Calu3 (cell line): ENCODE results near the gene SP140L. TPM values are rescaled to one million over a fixed set of nuclear protein-coding genes. Genes with fewer than 3 reads are reported as not detected.
"Not testable (repeated sequence)": the region's sequence is repeated elsewhere in the genome, so short reads cannot be mapped to it uniquely, and the experiment has no call there.

Experiments used
- BruUV-seq: library from RNA; stranded (reverse); fragments of 400-500 nt; replicated peaks from 2 replicates; lab custom pipeline; 2021; lab: Mats Ljungman, UMichigan
- CTCF ChIA-PET: fragments of 300-600 bp; sonication (Branson Sonifier 250); formaldehyde crosslinking; loops from one replicate; lab custom pipeline; 2022; ENCODE audit warnings: antibody characterized with exemption; lab: Charles Lee
- DNase-seq: peaks from one replicate; pipeline ENCODE4 v3.0.0; 2022
- H3K27ac Mint-ChIP-seq: one replicate; pipeline ENCODE4 v1.8.0; 2022; ENCODE audit warnings: mixed read lengths; ENCODE audit not compliant: unreplicated experiment
- H3K27me3 Mint-ChIP-seq: one replicate; pipeline ENCODE4 v1.8.0; 2022; ENCODE audit warnings: mixed read lengths; ENCODE audit not compliant: unreplicated experiment
- H3K36me3 Mint-ChIP-seq: one replicate; pipeline ENCODE4 v1.8.0; 2022; ENCODE audit warnings: mild to moderate bottlenecking, moderate library complexity, mixed read lengths; ENCODE audit not compliant: insufficient read depth, unreplicated experiment
- H3K4me1 Mint-ChIP-seq: one replicate; pipeline ENCODE4 v1.8.0; 2022; ENCODE audit warnings: mild to moderate bottlenecking, low read depth, mixed read lengths; ENCODE audit not compliant: unreplicated experiment
- H3K4me3 Mint-ChIP-seq: one replicate; pipeline ENCODE4 v1.8.0; 2022; ENCODE audit warnings: mild to moderate bottlenecking, low read depth, moderate library complexity, mixed read lengths; ENCODE audit not compliant: unreplicated experiment
- H3K9me3 Mint-ChIP-seq: one replicate; pipeline ENCODE4 v1.8.0; 2022; ENCODE audit warnings: low read depth, mixed read lengths; ENCODE audit not compliant: unreplicated experiment
- intact Hi-C: fragments of 100-400 bp; cut with micrococcal nuclease; formaldehyde crosslinking; loops from one replicate; pipeline ENCODE4 v1.10.0; 2022; ENCODE audit not compliant: unreplicated experiment
- total RNA-seq: library from RNA; stranded (reverse); gene quantifications from 2 replicates; pipeline ENCODE4 v1.2.3, GENCODE V29; 2022
- TF ChIP-seq, protein P1 (sequence below): fragments of 200-600 bp; IDR thresholded peaks from one replicate; pipeline ENCODE4 v1.8.0; 2022; ENCODE audit warnings: antibody characterized with exemption; ENCODE audit not compliant: unreplicated experiment

SP140L gene
- total RNA-seq, 1 experiment from 2014 or later, result 35.4 TPM

DNA sequence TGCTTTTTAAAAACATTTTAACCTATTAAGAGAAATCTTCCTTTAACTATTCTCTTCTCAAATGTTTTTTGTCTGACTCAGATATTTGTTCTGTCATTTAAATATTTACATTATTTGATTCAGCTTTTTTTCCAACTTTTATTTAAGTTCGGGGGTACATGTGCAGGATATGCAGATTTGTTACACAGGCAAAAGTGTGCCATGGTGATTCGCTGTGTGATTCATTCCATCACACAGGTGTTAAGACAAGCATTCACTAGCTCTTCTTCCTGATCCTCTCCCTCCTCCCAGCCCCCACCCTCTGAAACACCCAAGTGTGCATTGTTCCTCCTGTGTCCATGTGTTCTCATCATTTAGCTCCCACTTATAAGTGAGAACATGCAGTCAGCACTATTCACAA is 108.4 kb downstream of the SP140L start:
- Mint-ChIP-seq H3K4me1 (peaks cover 19% of the 10 kb centered on the region), H3K4me3 (no peak overlapping the region), H3K27me3 (no peaks in the 10 kb centered on the region), H3K27ac (no peak overlapping the region), H3K9me3 (peaks cover 3% of the 10 kb centered on the region), H3K36me3 (peaks cover 4% of the 10 kb centered on the region)
- no TSS peak for BruUV-seq
- DNase-seq, result no peak
- intact Hi-C loops, result no loop called here
- CTCF ChIA-PET, result no interaction called here
- TF ChIP-seq, protein P1, sequence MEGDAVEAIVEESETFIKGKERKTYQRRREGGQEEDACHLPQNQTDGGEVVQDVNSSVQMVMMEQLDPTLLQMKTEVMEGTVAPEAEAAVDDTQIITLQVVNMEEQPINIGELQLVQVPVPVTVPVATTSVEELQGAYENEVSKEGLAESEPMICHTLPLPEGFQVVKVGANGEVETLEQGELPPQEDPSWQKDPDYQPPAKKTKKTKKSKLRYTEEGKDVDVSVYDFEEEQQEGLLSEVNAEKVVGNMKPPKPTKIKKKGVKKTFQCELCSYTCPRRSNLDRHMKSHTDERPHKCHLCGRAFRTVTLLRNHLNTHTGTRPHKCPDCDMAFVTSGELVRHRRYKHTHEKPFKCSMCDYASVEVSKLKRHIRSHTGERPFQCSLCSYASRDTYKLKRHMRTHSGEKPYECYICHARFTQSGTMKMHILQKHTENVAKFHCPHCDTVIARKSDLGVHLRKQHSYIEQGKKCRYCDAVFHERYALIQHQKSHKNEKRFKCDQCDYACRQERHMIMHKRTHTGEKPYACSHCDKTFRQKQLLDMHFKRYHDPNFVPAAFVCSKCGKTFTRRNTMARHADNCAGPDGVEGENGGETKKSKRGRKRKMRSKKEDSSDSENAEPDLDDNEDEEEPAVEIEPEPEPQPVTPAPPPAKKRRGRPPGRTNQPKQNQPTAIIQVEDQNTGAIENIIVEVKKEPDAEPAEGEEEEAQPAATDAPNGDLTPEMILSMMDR, result no peak

DNA sequence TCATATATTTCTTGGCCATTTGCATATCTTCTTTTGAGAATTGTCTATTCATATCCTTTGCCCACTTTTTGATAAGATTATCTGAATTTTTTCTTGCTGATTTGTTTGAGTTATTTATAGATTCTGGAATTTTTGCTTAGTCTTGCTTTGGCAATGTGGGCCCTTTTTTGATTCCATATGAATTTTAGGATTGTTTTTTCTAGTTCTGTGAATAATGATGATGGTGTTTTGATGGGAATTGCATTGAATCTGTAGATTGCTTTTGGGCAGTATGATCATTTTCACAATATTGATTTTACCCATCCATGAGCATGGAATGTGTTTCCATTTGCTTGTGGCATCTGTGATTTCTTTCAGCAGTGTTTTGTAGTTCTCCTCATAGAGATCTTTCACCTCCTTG is 112.1 kb downstream of the SP140L start:
- BruUV-seq, H3K4me3 Mint-ChIP-seq, H3K4me1 Mint-ChIP-seq, DNase-seq, CTCF ChIA-PET, H3K27me3 Mint-ChIP-seq, H3K27ac Mint-ChIP-seq, H3K36me3 Mint-ChIP-seq, H3K9me3 Mint-ChIP-seq, intact Hi-C loops: not testable (repeated sequence)

DNA sequence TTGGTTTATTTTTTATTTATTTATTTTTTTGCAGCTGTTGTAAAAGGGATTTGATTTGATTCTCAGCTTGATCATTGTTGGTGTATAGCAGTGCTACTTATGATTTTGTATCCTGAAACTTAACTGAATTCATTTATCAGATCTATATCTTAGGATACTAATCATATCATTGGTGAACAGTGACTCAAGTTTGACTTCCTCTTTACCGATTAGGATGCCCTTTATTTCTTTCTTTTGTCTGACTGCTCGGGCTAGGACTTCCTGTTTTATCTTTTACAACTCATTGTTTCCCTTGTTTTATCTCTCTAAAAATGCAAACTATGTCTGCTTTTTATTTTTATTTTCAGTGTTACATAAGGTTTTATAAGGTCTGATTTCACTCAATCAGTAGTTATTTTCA is 112.6 kb downstream of the SP140L start:
- CTCF ChIA-PET, result no interaction called here
- H3K4me3 Mint-ChIP-seq, result no peak overlapping the region
- BruUV-seq, result no TSS peak
- H3K27ac Mint-ChIP-seq, result no peak overlapping the region
- H3K36me3 Mint-ChIP-seq, result peaks cover 4% of the 10 kb centered on the region
- peaks cover 10% of the 10 kb centered on the region for H3K4me1 Mint-ChIP-seq
- TF ChIP-seq, protein P1, result no peak
- intact Hi-C loops, result no loop called here
- peaks cover 3% of the 10 kb centered on the region for H3K9me3 Mint-ChIP-seq
- no peak for DNase-seq
- H3K27me3 Mint-ChIP-seq, result no peaks in the 10 kb centered on the region

DNA sequence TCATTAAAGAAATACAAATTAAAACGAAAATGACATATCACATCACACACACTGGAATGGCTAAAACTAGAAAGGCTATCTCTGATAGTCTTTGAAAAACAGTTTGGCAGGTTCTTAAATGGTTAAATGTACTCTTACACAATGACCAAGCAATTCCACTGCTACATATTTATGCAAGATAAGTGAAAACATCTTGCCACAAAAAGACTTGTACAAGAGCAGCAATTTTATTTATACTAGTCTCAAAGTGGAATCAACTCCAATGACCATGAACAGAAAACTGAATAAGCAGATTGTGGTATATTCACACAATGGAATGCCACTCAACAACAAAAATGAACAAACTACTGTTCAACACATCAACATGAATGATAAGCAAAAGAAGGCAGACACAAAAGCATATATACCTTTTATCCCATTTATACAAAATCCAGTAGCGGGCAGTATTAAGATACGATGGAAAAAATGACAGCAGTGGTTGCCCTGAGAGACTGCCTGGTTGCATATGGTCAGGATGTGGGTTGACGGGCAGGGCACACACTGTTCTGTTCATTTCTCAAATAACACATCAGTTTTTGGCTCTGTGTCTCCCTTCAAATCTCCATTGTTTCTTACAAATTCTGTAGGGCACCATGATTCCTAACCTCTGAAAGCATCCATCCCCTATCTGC is 114.4 kb downstream of the SP140L start:
- intact Hi-C loops, result no loop called here
- Mint-ChIP-seq H3K4me3 (no peak overlapping the region), H3K4me1 (peaks cover 10% of the 10 kb centered on the region), H3K27ac (no peak overlapping the region), H3K9me3 (peaks cover 1% of the 10 kb centered on the region), H3K27me3 (no peaks in the 10 kb centered on the region), H3K36me3 (peaks cover 4% of the 10 kb centered on the region)
- TF ChIP-seq, protein P1, result no peak
- no peak for DNase-seq
- CTCF ChIA-PET, result no interaction called here
- no TSS peak for BruUV-seq

DNA sequence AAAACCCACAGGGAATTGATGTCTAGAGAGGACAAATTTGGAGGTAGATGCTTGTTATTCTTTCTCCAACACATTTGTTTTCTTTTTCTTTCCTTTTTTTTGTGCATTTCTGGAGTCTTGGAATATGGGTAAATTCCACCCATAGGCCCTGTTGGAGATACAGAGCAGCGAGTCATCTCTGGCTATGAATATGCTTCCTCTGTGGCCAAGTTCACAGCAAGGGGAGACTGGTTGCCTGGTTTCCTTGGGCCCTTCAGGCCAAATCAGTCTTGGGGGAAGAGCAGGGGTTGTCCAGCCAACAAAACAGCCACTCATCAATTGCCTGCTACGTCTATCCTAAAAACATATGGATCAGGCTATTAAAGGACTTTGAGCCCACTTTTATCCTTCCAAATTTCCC is 116.5 kb downstream of the SP140L start:
- peaks cover 10% of the 10 kb centered on the region for H3K4me1 Mint-ChIP-seq
- TF ChIP-seq, protein P1, result no peak
- no peak for DNase-seq

More for the DNA sequence above, 116.5 kb downstream of the SP140L start:
- Mint-ChIP-seq H3K27ac (no peak overlapping the region), H3K36me3 (no peaks in the 10 kb centered on the region), H3K4me3 (no peak overlapping the region), H3K27me3 (no peaks in the 10 kb centered on the region), H3K9me3 (no peaks in the 10 kb centered on the region)
- CTCF ChIA-PET, result no interaction called here
- no TSS peak for BruUV-seq
- intact Hi-C loops, result no loop called here
